HG03558 (cell line): ENCODE measurements around the gene SUMO2.
"Not testable (repeated sequence)": the region's sequence is repeated elsewhere in the genome, so short reads cannot be mapped to it uniquely, and the experiment has no call there.

Experiments used
- ATAC-seq: cut with Tn5 transposase; IDR thresholded peaks from one replicate; pipeline ENCODE4 v1.9.1; 2021; ENCODE audit warnings: moderate number of reproducible peaks; ENCODE audit not compliant: unreplicated experiment; ENCODE audit errors: extremely low read depth

The SUMO2 gene

GRCh38 chr17:75151930-75152329, 30.8 kb downstream of the SUMO2 start:
- no peak for ATAC-seq

- no peak for ATAC-seq
These were observed 34.7 kb downstream of the SUMO2 start for GRCh38 chr17:75147878-75148546.

GRCh38 chr17:75146592-75146991, 36.2 kb downstream of the SUMO2 start:
- no peak for ATAC-seq

GRCh38 chr17:75144816-75145512, 37.8 kb downstream of the SUMO2 start:
- ATAC-seq, result no peak

- no peak for ATAC-seq
These were observed 40.4 kb downstream of the SUMO2 start for GRCh38 chr17:75142236-75142971.

- no peak for ATAC-seq
These were observed 44.2 kb downstream of the SUMO2 start for GRCh38 chr17:75138519-75138918.

- not testable (repeated sequence) for ATAC-seq
These were observed 45.0 kb downstream of the SUMO2 start for GRCh38 chr17:75137762-75138161.

GRCh38 chr17:75135946-75136345, 46.8 kb downstream of the SUMO2 start:
- ATAC-seq, result no peak

- ATAC-seq, result no peak
These were observed 47.3 kb downstream of the SUMO2 start for GRCh38 chr17:75135452-75135851.

GRCh38 chr17:75133607-75134347, 49.0 kb downstream of the SUMO2 start:
- ATAC-seq, result not testable (repeated sequence)

- no peak for ATAC-seq
These were observed 49.8 kb downstream of the SUMO2 start for GRCh38 chr17:75133001-75133400.

- not testable (repeated sequence) for ATAC-seq
These were observed 50.5 kb downstream of the SUMO2 start for GRCh38 chr17:75132018-75133000.

- peak; percentile 44 for ATAC-seq
These were observed 51.3 kb downstream of the SUMO2 start, which contains the start of gene NT5C for GRCh38 chr17:75131278-75132017. Gene NT5C (minus strand): TSS chr17:75131742. CDS start chr17:75131707, 35 bp downstream.

GRCh38 chr17:75130632-75131277, 52.0 kb downstream of the SUMO2 start:
- no peak for ATAC-seq

- no peak for ATAC-seq
These were observed 52.6 kb downstream of the SUMO2 start for GRCh38 chr17:75130059-75130631.

GRCh38 chr17:75129576-75129975, 53.2 kb downstream of the SUMO2 start:
- no peak for ATAC-seq

GRCh38 chr17:75128694-75129505, 53.9 kb downstream of the SUMO2 start:
- no peak for ATAC-seq
